Activated CD4-positive, alpha-beta T cell treated with anti-CD3 and anti-CD28 coated beads for 36 hours (primary cell): ENCODE measurements around the gene MRPS18C. TPM values are rescaled to one million over a fixed set of nuclear protein-coding genes. Genes with fewer than 3 reads are reported as not detected.
"Not testable (repeated sequence)": the region's sequence is repeated elsewhere in the genome, so short reads cannot be mapped to it uniquely, and the experiment has no call there.

ENCODE experiments used
- ATAC-seq: fragments of 200-7000 bp; cut with Tn5 transposase; one replicate; pipeline ENCODE4 v1.10.0; 2021; ENCODE audit warnings: mild to moderate bottlenecking, moderate library complexity
- CTCF ChIA-PET: fragments of 350-600 bp; sonication (Branson Sonifier 250); formaldehyde crosslinking; loops from one replicate; lab custom pipeline; 2021; ENCODE audit warnings: antibody characterized with exemption; lab: Charles Lee
- POLR2A ChIA-PET: fragments of 350-600 bp; sonication (Branson Sonifier 250); formaldehyde crosslinking; loops from one replicate; lab custom pipeline; 2021; ENCODE audit warnings: antibody characterized with exemption, inconsistent platforms; lab: Charles Lee
- DNase-seq: peaks from one replicate; pipeline ENCODE4 v3.0.0-alpha.2; 2020
- H3K27ac Mint-ChIP-seq: one replicate; pipeline ENCODE4 v1.8.0; 2021; ENCODE audit warnings: mixed read lengths
- H3K27me3 Mint-ChIP-seq: one replicate; pipeline ENCODE4 v1.8.0; 2021; ENCODE audit warnings: mixed read lengths
- H3K36me3 Mint-ChIP-seq: one replicate; pipeline ENCODE4 v1.8.0; 2021; ENCODE audit warnings: low read depth, mixed read lengths
- H3K4me1 Mint-ChIP-seq: one replicate; pipeline ENCODE4 v1.8.0; 2021; ENCODE audit warnings: mixed read lengths
- H3K4me3 Mint-ChIP-seq: one replicate; pipeline ENCODE4 v1.8.0; 2021; ENCODE audit warnings: mild to moderate bottlenecking, moderate library complexity, mixed read lengths
- H3K9me3 Mint-ChIP-seq: one replicate; pipeline ENCODE4 v1.8.0; 2021; ENCODE audit warnings: low read depth, mixed read lengths
- intact Hi-C, 2 experiments: fragments of 100-400 bp; cut with DNase I in 1 of 2; cut with micrococcal nuclease in 1 of 2; formaldehyde crosslinking; loops; one replicate each; pipeline versions ENCODE4 v1.14.2 to v1.15.1; 2022 to 2024; cut with DNase I, micrococcal nuclease
- total RNA-seq, 2 experiments: library from RNA; stranded (reverse); gene quantifications; one replicate each; pipeline ENCODE4 v1.2.3, GENCODE V29; 2021

The MRPS18C gene
- total RNA-seq, 2 experiments from 2014 or later = 78.0 to 89.5 TPM

DNA sequence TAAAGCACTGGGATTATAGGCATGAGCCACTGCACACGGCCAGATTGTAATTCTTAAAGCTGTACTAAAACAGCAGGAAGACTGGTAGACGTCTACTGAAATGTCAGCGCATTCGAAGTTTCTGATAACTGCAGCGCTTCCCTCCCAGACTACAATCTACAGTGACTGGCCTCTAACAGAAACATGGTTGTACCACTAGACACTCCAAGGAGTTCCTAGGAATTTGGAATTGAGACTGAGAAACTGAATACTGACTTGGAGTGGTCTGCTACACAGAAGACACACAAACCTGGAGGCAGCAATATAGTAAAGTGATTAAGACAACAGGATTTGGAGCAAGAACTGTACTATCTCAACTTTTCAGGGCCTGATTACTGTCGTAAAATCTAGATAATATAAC is 1.2 kb upstream of the MRPS18C start:
- peaks cover 54% of the 10 kb centered on the region for H3K36me3 Mint-ChIP-seq
- CTCF ChIA-PET = interaction anchor here (1.0 to 1.7 kb wide), 2 partner anchors 10 to 34 kb away, joined by 3 to 8 read pairs; no protein-coding TSS in a partner anchor
- no peak for DNase-seq

DNA sequence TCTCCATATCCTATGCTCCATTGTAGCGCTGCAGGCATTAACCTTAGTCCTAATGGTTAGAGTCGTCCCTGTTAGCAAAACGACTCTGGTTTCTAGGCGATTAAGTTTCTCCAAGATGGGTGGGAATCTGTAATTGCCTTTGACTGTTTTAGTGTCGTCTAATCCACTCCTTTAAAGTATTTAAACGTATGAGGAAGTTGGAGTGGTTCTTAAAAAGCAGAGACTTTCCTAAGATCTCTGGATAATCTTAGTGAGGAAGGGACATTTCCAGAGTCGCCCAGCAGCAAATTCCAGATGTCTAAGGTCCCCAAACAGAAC is 285 bp downstream of the MRPS18C start:
- no peaks in the 10 kb centered on the region for H3K9me3 Mint-ChIP-seq
- ChIA-PET CTCF (interaction anchor here (0.8 kb wide), 1 partner anchor 9 kb away, joined by 3 read pairs; no protein-coding TSS in a partner anchor), POLR2A (interaction anchor here (0.7 to 0.9 kb wide), 3 partner anchors 115 to 421 kb away, joined by 3 read pairs; partner anchors contain the start of genes COPS4 and COQ2)
- H3K4me3 Mint-ChIP-seq = peak overlapping the region; percentile 97
- DNase-seq = no peak
- peaks cover 52% of the 10 kb centered on the region for H3K36me3 Mint-ChIP-seq
- intact Hi-C loops = loop anchor here (1.0 to 10.0 kb wide), 5 partner anchors 29 to 554 kb away; partner anchors contain the start of genes ABRAXAS1 (in 1 of the 2), LIN54 (in 1 of the 2), PLAC8 (in 1 of the 2) and THAP9 (in 1 of the 2)
- H3K27ac Mint-ChIP-seq = peak overlapping the region; percentile 99
- H3K27me3 Mint-ChIP-seq = no peaks in the 10 kb centered on the region
- peaks cover 37% of the 10 kb centered on the region for H3K4me1 Mint-ChIP-seq
- ATAC-seq = no peak

More for the DNA sequence above, 1.2 kb upstream of the MRPS18C start:
- POLR2A ChIA-PET = interaction anchor here (0.6 to 1.3 kb wide), 2 partner anchors 10 to 442 kb away, joined by 3 to 5 read pairs; no protein-coding TSS in a partner anchor
- H3K4me3 Mint-ChIP-seq = peak overlapping the region; percentile 97
- peak overlapping the region; percentile 99 for H3K27ac Mint-ChIP-seq
- intact Hi-C loops = loop anchor here (1.0 to 10.0 kb wide), 16 partner anchors 31 to 1128 kb away; partner anchors contain the start of genes PLAC8 (in 2 of the 2), THAP9 (in 2 of the 2), ABRAXAS1 (in 1 of the 2) and CDS1 (in 1 of the 2)
- peaks cover 39% of the 10 kb centered on the region for H3K4me1 Mint-ChIP-seq
- H3K27me3 Mint-ChIP-seq = no peaks in the 10 kb centered on the region
- no peaks in the 10 kb centered on the region for H3K9me3 Mint-ChIP-seq
- no peak for ATAC-seq

- ATAC-seq (no peak), DNase-seq (no peak)
- no peaks in the 10 kb centered on the region for H3K27me3 Mint-ChIP-seq
- peaks cover 23% of the 10 kb centered on the region for H3K36me3 Mint-ChIP-seq
- peaks cover 4% of the 10 kb centered on the region for H3K4me1 Mint-ChIP-seq
- no peaks in the 10 kb centered on the region for H3K9me3 Mint-ChIP-seq
- ChIA-PET POLR2A (no interaction called here), CTCF (no interaction called here)
- no peak overlapping the region for H3K27ac Mint-ChIP-seq
- intact Hi-C loops = no loop called here
- H3K4me3 Mint-ChIP-seq = no peak overlapping the region
These were observed 17.6 kb downstream of the MRPS18C start for GRCh38 chr4:83473423-83473822.

- POLR2A ChIA-PET = no interaction called here
- no peak for DNase-seq
- Mint-ChIP-seq H3K4me3 (no peak overlapping the region), H3K4me1 (peaks cover 4% of the 10 kb centered on the region), H3K27me3 (no peaks in the 10 kb centered on the region), H3K36me3 (peaks cover 23% of the 10 kb centered on the region), H3K9me3 (no peaks in the 10 kb centered on the region), H3K27ac (no peak overlapping the region)
- CTCF ChIA-PET = no interaction called here
- intact Hi-C loops = no loop called here
- no peak for ATAC-seq
These were observed 18.1 kb downstream of the MRPS18C start for GRCh38 chr4:83473966-83474365.

- H3K4me3 Mint-ChIP-seq = peak within 1 kb of the TSS; percentile 91
- peak within 1 kb of the TSS; percentile 94 for H3K27ac Mint-ChIP-seq
- H3K36me3 Mint-ChIP-seq = no peaks in the 10 kb centered on the region
- H3K9me3 Mint-ChIP-seq = no peaks in the 10 kb centered on the region
- POLR2A ChIA-PET = no interaction called here
- ATAC-seq (peak; percentile 95), DNase-seq (peak; percentile 97)
- CTCF ChIA-PET = interaction anchor here (0.6 to 1.5 kb wide), 9 partner anchors 13 to 1115 kb away, joined by 3 to 5 read pairs (median 3); no protein-coding TSS in a partner anchor
- no peaks in the 10 kb centered on the region for H3K27me3 Mint-ChIP-seq
- intact Hi-C loops = loop anchor here (1.0 to 10.0 kb wide), 8 partner anchors 28 to 1100 kb away; partner anchors contain the start of genes CDS1 (in 1 of the 2), COPS4 (in 1 of the 2), GPAT3 (in 1 of the 2) and HELQ (in 1 of the 2)
- peaks cover 10% of the 10 kb centered on the region for H3K4me1 Mint-ChIP-seq
These were observed 28.9 kb downstream of the MRPS18C start, which contains the start of gene ABRAXAS1 for GRCh38 chr4:83484500-83485461. ABRAXAS1 (minus strand) TSS chr4:83485100; CDS start chr4:83485072, 28 bp downstream.

GRCh38 chr4:83486457-83487129 is 30.7 kb downstream of the MRPS18C start:
- CTCF ChIA-PET = interaction anchor here (1.1 to 1.5 kb wide), 3 partner anchors 11 to 153 kb away, joined by 3 to 5 read pairs (median 4); no protein-coding TSS in a partner anchor
- Mint-ChIP-seq H3K4me3 (no peak overlapping the region), H3K9me3 (no peaks in the 10 kb centered on the region), H3K27me3 (no peaks in the 10 kb centered on the region), H3K4me1 (peaks cover 10% of the 10 kb centered on the region), H3K27ac (no peak overlapping the region), H3K36me3 (no peaks in the 10 kb centered on the region)
- ATAC-seq (no peak), DNase-seq (no peak)
- POLR2A ChIA-PET = no interaction called here
- intact Hi-C loops = loop anchor here in 1 of 2 experiments (10.0 kb wide), 2 partner anchors 582 to 1098 kb away; partner anchors contain the start of genes CDS1 and THAP9

- Mint-ChIP-seq H3K27me3 (no peaks in the 10 kb centered on the region), H3K4me3 (no peak overlapping the region), H3K36me3 (no peaks in the 10 kb centered on the region), H3K4me1 (peaks cover 4% of the 10 kb centered on the region), H3K27ac (no peak overlapping the region), H3K9me3 (no peaks in the 10 kb centered on the region)
- intact Hi-C loops = loop anchor here in 1 of 2 experiments (10.0 kb wide), 2 partner anchors 585 to 1095 kb away; partner anchors contain the start of genes CDS1 and THAP9
- ChIA-PET POLR2A (no interaction called here), CTCF (interaction anchor here (0.6 to 1.5 kb wide), 7 partner anchors 8 to 155 kb away, joined by 3 to 7 read pairs (median 3); no protein-coding TSS in a partner anchor)
- no peak for DNase-seq
- ATAC-seq = no peak
These were observed 34.0 kb downstream of the MRPS18C start for GRCh38 chr4:83489711-83490326.

DNA sequence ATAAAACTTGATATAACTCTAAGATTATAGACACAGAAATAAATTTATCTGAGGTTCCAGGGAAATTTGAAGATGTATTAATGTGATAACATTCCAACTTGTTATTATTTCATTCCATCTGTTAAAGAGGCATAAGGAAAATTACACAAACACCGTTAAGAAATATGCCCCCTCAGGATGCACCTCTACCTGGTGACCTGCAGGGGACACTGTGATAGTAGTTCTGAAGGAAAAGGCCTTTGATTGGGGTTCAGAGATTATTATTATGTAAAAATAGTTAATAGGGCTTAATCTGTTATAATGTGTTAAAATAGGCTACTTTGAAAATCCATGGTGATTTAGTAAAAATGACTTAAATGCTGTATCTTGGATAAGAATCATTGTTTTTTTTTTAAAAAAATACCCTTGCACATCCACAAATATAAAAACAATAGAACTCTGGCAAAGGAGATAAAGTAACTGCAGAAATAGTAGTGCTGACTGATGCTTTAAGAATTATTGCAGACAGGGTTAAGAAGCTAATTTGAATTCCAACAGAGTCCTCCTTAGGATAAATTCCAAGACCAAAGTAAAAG is 35.1 kb downstream of the MRPS18C start:
- Mint-ChIP-seq H3K4me1 (peaks cover 4% of the 10 kb centered on the region), H3K27me3 (no peaks in the 10 kb centered on the region), H3K36me3 (no peaks in the 10 kb centered on the region), H3K4me3 (no peak overlapping the region), H3K27ac (no peak overlapping the region), H3K9me3 (no peaks in the 10 kb centered on the region)
- intact Hi-C loops = loop anchor here (1.0 kb wide), 1 partner anchor 149 kb away; no protein-coding TSS in a partner anchor
- DNase-seq (no peak), ATAC-seq (peak; percentile 63)
- POLR2A ChIA-PET = no interaction called here
- CTCF ChIA-PET = interaction anchor here (1.0 to 2.5 kb wide), 9 partner anchors 9 to 153 kb away, joined by 3 to 18 read pairs (median 3); no protein-coding TSS in a partner anchor

- CTCF ChIA-PET, H3K27me3 Mint-ChIP-seq, intact Hi-C loops, H3K9me3 Mint-ChIP-seq, POLR2A ChIA-PET, ATAC-seq, DNase-seq, H3K36me3 Mint-ChIP-seq, H3K4me3 Mint-ChIP-seq, H3K4me1 Mint-ChIP-seq, H3K27ac Mint-ChIP-seq: not testable (repeated sequence)
These were observed 40.4 kb downstream of the MRPS18C start for GRCh38 chr4:83496085-83496917.
